ENCODE data around the gene ARHGEF28.
A peak's percentile ranks its signal among the peaks of the same experiment; 100 is the strongest.

Gene ARHGEF28

DNA sequence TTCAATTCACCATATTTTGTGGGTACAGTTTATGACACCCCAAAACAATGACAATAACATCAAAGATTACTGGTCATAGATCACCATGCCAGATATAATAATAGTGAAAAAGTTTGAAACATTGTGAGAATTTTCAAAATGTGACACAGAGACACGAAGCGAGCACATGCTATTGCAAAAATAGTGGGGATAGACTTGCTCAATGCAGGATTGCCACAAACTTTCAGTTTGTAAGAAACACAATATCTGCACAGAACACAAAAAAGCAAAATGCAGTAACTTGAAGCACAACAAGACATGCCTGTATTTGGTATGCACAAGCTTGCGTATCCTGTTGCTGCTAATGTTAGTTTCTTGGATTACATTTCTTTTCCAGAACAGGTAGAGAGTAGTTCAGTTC, 35.8 kb downstream of the ARHGEF28 start:
- DNase-seq (ENCODE audit: low spot score): no peak

DNA sequence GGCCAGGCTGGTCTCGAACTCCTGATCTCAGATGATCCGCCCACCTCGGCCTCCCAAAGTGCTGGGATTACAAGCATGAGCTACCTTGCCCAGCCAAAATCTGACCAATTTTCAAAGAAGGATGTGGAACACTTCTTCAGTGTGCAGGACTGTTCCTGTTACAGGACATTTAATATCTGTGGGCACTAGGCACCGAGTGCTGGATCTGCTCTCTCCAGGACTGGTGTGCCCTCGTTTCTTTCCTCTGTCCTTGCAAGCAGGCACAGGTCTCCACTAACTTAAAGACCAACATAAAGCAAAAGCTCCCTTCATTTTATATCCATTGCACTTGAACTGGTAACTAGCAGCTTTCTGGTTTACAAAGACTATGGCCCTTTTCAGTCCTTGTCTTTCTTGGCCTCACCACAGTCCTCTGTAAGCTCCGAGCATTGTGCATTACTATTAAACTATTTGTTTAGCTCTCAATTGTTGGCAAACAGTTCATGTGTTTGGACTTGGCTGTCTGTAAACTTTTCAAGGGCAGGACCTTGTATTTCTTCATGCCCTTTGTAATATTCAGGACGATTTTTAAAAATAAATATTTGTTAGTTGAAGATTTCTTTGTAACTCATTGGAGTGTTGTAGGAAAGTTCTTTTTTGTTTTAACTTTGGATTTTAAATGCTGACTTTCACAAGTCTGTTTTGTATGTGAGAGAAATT, 37.3 kb downstream of the ARHGEF28 start:
- no peak for DNase-seq (ENCODE audit: low spot score)

GRCh38 chr5:73663860-73664240, 37.9 kb downstream of the ARHGEF28 start:
- DNase-seq (ENCODE audit: low spot score): no peak

DNA sequence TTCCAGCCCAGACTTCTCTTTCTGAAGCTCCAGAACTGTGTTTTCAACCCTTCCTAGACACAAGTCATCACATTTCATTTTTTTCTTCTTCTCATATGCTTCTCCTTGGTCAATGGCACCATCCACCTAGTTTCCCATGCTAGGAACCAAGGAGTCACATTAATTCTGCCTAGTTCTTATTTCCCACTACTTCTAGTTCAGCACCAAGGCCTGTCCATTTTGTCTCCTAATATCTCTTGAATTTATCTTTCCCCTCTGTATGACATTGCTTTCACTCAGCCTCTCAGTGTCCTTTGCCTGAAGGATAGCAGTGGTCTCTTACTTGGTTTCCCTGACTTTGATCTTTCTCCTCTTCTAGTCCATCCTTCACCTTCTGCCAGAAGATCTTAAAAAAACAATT, 38.8 kb downstream of the ARHGEF28 start:
- no peak for DNase-seq (ENCODE audit: low spot score)

DNA sequence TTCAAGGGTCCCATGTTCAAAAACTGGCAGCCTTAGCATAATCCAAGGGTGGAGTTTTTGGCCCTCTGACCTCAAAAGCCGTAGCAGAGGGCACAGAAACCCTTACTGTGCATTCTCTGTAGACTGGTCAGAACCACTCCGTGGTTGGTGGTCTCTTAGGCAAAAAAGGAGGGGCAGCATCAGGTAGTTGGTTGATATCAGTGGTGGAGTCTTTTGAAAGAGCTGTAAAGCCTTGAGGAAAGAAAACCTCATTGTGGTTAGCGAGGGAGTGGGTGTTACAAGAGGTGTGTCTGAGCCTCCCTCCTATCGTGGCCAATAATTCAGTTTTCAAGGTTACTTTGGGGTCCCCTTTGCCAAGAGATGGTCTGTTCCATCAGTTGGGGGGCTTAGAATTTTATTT, 40.9 kb downstream of the ARHGEF28 start:
- DNase-seq (ENCODE audit: low spot score): no peak

DNA sequence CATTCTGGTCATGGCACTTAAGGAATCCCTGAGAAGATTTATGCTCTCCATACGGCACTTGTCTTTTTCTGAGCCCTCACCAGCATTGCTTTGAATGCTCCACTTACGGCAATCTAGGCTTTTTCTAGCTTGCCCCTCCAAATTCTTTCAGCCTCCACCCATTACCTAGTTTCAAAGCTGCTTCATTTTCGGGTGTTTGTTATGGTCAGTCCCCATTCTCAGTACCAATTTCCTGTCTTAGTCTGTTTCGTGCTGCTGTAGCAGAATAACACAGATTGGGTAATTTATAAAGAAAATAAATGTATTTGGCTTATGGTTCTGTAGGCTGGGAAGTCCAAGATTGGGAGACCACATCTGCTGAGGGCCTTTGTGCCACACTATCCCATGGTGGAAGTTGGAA, 42.0 kb downstream of the ARHGEF28 start:
- no peak for DNase-seq (ENCODE audit: low spot score)

DNA sequence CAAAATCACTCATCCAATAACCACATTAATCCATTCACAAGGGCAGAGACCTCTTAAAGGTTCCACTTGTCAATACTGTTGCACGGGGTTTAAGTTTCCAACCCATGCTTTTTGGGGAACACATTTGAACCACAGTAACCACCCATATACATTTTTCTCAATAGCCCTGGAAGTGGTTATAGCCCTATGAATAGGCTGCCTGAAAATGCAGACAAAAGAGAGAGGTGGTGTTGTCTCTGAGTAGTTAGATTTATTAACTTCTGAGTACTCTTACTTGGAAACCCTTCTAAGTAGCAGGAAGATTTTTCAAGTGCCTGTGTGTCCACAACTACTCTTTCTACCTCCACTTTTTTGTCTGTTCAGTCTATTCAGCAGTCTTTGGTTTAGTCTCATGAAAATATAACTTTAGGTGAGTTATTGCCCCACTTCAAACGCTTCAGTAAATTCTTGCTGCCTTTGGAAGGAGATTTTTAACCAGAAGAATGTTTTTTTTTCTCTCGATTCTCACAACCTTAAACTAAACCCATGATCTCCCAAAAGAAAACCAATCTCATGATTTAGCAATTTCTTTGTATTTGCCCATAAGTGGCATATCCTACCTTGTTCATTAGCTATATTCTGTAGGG, 42.6 kb downstream of the ARHGEF28 start:
- no peak for DNase-seq (ENCODE audit: low spot score)

DNA sequence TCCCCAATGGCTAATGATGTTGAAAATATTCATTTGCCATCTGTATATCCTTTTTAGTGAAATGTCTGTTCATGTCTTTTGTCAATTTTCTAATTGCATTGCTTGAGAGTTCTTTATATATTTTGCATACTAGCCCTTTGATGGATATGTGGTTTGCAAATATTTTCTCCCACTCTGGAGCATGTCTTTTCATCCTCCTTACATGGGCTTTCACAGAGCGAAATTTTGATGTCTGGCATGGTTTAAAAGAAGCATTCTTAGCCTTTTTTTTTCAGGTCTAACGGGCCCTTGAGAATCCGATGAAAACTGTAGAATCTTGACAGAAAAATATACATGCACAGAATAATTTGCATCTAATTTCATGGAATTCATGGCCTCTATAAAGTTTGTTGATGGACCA, 44.7 kb downstream of the ARHGEF28 start:
- DNase-seq (ENCODE audit: low spot score): no peak

DNA sequence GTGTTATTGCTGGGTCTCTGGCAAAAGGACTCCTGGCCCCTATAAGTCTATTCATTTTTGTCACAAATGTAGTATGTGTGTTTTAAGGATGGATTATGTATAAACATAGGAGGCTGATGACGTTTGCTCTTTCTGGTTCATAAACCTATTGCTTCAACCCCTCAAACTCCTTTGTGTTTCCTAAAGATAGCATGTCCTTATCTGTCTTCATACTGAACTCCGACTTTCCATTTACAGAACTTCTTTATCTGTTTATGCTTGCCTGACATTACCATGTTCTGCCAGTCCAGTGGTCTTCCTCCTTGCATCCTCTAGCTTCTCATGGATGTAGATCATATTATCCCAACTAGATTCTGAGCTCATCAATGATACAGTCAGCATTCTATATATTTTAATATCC, 46.1 kb downstream of the ARHGEF28 start:
- DNase-seq (ENCODE audit: low spot score): no peak

DNA sequence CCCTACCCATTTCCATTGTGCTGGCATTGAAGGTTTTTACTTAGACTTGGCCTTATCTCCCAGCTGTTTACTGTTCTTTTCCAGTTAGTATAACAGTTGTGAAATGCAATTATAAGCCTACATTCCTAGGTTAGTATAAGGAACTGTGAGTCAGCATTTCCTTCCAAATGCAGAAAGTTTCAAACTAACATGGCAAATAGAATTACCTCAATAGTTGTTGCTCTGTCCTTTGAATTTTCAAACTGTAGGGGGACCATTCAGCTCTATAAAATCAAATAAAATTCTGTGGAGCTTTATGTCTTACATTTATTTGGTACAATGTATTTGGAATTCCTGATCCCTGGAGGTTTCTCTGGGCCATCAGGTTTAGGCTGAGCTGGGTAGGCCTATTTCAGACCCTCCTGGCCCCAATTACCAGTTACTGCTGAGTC, 47.2 kb downstream of the ARHGEF28 start:
- DNase-seq (ENCODE audit: low spot score): peak; percentile 70

- no peak for DNase-seq (ENCODE audit: low spot score)
Measured at GRCh38 chr5:73674669-73675004, 48.6 kb downstream of the ARHGEF28 start.

GRCh38 chr5:73678322-73678740, 52.3 kb downstream of the ARHGEF28 start:
- DNase-seq (ENCODE audit: low spot score): no peak

DNA sequence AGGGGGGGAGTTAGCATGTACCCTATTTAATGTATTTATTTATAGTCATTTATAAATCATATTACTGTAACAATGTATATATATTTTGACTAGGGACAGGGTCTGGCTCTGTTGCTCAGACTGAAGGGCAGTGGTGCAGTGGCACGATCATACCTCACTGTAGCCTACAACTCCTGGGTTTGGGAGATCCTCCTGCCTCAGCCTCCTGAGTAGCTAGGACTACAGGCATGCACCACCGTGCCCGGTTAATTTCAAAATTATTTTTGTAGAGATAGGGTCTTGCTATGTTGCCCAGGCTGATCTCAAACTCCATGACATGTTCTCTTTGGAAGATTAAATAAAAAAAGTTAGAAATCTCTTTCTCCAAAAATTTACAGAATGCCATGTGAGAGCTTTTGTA, 52.8 kb downstream of the ARHGEF28 start:
- DNase-seq (ENCODE audit: low spot score): no peak

- no peak for DNase-seq (ENCODE audit: low spot score)
Measured at GRCh38 chr5:73682176-73682575, 56.2 kb downstream of the ARHGEF28 start.

- no peak for DNase-seq (ENCODE audit: low spot score)
Measured at GRCh38 chr5:73684691-73685090, 58.7 kb downstream of the ARHGEF28 start.

GRCh38 chr5:73686912-73687311, 60.9 kb downstream of the ARHGEF28 start:
- no peak for DNase-seq (ENCODE audit: low spot score)

- DNase-seq (ENCODE audit: low spot score): no peak
Measured at GRCh38 chr5:73687357-73687756, 61.4 kb downstream of the ARHGEF28 start.

DNA sequence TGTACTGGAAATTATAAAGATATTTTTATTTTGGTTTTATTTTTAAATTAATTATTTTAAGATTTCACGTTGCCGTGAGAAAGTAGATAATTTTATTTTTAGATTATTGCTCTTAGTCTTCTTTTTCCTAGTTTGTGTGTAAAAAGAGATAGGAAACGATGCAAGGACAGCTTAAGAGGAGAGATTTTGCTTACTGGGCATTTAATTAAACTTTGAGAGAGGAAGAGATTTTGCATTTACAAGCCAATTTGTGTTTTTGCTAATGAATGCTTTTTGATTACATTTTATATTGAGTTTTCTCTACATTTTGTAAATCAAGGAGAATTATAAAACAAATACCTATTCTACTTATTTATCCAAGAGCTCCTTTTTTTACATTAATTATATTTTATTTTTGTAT, 64.0 kb downstream of the ARHGEF28 start:
- DNase-seq (ENCODE audit: low spot score): no peak

DNA sequence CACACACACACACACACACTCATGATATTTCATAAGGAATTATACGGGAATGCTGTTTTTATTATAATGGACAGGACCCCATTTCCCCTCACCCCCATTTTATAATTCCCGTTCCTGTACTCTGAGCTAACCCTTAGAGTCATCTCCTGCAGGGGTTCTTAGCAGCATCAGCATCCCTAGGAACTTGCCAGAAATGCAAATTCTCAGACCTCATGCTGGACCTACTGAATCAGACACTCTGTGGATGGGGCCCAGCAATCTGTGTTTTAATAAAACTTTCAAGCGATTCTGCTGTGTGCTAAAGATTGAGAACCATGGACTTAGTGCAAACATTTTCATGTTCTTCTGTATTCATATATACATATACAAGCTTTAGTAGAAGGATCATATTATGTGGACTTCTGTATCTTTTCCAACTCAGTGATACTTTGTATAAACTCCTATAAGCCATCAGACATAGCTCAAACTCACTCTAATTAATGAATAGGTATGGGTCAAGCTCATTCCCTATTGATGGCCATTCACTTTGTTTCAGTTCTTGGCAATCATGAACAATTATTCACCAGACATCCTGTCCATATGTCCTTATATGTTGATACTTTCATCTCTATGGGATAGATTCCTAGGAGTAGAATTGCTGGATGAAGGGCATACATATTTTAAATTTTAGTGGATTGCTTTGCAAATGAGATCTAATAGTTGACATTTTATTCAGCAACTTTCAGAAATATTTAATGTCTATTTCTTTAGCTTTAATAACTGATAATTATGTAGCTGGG, 65.5 kb downstream of the ARHGEF28 start:
- no peak for DNase-seq (ENCODE audit: low spot score)

- no peak for DNase-seq (ENCODE audit: low spot score)
Measured at GRCh38 chr5:73692166-73692640, 66.2 kb downstream of the ARHGEF28 start.

GRCh38 chr5:73692981-73693380, 67.0 kb downstream of the ARHGEF28 start:
- no peak for DNase-seq (ENCODE audit: low spot score)

DNA sequence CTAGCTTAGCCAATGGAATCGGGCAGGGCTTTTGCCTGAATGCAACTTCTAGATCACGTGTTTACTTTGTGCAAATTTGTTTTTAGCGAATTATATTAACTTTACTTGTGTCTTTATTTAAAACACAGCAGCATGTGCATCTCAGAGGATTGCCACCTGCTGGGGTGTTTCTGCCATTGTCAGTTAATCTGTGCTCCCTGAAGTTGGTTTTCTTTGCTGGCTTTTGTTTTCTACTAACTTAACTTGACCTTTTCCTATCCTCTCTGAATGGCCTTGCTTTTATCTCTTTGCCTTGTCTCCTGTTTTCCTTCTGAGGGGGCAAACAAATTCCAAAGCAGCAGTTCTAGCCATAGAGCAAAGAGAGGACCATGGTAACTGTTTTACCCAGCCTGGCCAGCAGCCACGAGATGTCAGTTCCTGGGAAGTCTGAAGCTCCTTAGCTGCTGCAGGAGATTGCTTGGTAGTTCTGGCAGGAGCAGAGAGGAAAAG, 67.6 kb downstream of the ARHGEF28 start:
- no peak for DNase-seq (ENCODE audit: low spot score)

GRCh38 chr5:73694089-73694488, 68.1 kb downstream of the ARHGEF28 start:
- no peak for DNase-seq (ENCODE audit: low spot score)
